ENCODE data around the gene EPN2.
A peak's percentile ranks its signal among the peaks of the same experiment; 100 is the strongest.

EPN2 gene

DNA sequence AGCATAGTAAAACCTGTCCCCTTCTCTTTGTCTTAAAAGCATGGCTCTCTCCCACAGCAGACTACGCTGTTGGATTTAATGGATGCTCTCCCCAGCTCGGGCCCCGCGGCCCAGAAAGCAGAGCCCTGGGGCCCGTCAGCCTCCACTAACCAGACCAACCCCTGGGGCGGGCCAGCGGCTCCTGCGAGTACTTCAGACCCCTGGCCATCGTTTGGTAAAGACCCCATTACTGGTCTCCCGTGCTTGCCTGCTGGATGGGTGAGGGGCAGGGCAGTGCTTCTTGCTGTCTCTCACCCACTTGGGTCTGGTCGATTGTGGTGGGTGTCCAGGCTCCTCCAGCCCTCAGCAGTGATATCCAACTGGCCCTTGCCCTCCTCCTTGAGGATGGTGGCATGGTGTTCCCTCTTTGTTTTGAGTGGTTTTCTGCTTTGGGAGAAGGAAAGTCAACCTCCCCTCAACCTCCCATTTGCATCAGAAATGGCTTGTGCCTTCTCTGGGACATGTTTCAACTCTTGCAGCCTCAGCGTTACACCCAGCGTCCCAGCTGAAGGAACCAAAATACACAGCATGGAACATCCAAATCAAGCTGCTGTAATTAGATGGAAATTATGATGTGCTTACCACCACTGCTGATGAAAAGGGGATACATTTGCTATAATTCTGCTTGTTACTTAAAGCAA lies 76.0 kb downstream of the EPN2 start:
- ChIA-PET POLR2A (ENCODE audit: low non-redundant PET) (no interaction called here), CTCF (no interaction called here)

DNA sequence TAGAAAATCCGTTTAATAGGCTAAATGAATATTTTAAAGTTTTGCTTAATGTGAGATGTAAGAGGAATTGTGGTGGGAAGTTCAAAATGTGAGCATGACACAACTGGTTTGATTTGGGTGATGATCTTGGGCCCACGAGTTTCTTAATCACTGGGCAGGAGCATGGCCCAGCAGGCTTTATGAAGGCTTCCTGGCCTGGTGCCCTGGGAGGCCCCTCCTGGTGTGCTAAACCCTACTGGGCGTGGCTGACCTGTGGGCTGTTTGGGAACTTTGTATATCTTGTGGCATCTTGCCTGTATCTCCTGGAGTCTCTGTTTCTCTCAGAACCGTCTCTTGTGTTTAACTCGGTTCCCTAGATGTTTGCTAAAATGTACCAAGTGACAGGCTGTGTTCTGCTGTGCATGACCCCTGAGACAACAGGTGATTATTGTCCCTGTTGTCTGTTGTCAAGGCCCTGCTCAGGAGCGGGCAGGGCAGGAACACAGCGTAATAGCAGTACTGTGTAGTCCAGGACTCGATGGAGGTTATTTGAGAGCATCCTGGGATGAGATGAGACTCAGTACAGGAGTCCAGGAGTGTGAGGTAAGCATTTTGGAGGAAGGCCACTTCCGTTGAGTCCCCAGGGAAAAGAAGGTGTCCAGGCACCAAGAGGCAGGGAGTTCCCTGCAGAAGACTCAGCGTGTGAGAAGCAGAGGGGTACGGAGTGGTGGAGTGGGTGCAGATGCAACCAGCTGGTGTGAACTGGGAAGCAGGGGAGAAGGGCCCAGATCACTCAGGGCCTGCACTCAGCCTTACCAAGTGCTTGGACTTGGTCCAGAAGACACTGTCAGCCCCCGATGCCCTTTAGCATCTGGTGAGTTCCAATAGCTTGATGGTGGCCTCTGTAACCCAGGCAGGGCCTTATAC lies 76.8 kb downstream of the EPN2 start:
- peak; percentile 43 for DNase-seq (ENCODE audit: low spot score)
- peak overlapping the region; percentile 89 for H3K27ac ChIP-seq
- TF ChIP-seq, protein P1, sequence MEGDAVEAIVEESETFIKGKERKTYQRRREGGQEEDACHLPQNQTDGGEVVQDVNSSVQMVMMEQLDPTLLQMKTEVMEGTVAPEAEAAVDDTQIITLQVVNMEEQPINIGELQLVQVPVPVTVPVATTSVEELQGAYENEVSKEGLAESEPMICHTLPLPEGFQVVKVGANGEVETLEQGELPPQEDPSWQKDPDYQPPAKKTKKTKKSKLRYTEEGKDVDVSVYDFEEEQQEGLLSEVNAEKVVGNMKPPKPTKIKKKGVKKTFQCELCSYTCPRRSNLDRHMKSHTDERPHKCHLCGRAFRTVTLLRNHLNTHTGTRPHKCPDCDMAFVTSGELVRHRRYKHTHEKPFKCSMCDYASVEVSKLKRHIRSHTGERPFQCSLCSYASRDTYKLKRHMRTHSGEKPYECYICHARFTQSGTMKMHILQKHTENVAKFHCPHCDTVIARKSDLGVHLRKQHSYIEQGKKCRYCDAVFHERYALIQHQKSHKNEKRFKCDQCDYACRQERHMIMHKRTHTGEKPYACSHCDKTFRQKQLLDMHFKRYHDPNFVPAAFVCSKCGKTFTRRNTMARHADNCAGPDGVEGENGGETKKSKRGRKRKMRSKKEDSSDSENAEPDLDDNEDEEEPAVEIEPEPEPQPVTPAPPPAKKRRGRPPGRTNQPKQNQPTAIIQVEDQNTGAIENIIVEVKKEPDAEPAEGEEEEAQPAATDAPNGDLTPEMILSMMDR (conservative IDR thresholded peaks at IDR 0.05; ENCODE audit: low read depth), result no peak
- CTCF ChIA-PET, result no interaction called here
- POLR2A ChIA-PET (ENCODE audit: low non-redundant PET), result no interaction called here

More for the DNA sequence above, 76.0 kb downstream of the EPN2 start:
- DNase-seq (ENCODE audit: low spot score), result no peak
- TF ChIP-seq, protein P1 (conservative IDR thresholded peaks at IDR 0.05; ENCODE audit: low read depth), result no peak
- peak overlapping the region; percentile 89 for H3K27ac ChIP-seq

DNA sequence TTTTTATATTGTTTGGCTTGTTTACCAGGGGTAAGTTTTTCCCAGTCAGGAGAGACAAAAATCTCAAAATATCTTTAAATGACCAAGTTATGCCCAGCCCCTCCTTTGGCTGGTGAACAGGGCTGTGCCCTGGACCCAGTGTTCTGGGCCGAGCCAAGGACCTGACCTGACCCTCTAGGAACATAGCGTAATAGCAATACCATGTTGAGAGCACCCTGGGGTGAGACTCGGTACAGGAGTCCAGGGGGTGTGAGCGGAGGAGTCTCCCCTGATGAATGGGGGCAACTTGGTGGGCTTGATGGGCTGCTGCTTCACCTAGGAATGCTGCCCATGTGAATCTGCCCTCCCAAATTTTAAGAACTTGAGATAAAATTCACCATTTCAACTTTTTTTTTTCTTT lies 77.9 kb downstream of the EPN2 start:
- no peak for DNase-seq (ENCODE audit: low spot score)
- ChIA-PET POLR2A (ENCODE audit: low non-redundant PET) (no interaction called here), CTCF (no interaction called here)
- TF ChIP-seq, protein P1 (conservative IDR thresholded peaks at IDR 0.05; ENCODE audit: low read depth), result no peak
- no peak overlapping the region for H3K27ac ChIP-seq

DNA sequence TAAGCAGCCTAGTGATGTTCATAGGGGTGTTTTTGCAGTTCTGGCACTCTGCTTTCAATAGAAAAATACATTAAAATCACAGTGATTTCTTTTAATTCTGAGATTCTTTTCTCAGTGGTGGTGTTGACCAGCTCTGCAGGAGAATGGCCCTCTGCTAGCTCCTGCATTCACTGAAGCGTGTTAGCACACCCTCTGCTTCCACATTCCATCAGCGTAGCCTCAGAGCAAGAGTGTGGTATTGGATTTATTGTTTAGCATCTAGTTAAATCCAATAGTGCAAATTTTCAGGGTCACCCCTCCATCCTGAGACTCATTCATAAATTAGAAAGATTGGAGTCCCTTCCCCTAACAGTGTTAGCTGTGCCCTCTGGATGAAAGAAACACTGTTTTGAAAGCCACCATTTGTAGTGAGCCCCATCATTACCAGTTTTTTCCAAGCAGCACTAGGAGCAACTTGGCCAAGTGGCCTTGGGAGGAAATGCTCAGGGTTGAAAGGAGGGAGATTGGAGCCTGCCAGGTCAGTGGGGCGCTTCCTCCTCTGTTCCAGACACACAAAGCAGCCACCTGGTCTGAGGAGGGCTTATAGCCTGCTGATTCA lies 79.7 kb downstream of the EPN2 start:
- no peak for DNase-seq (ENCODE audit: low spot score)
- TF ChIP-seq, protein P1 (conservative IDR thresholded peaks at IDR 0.05; ENCODE audit: low read depth), result no peak
- ChIA-PET POLR2A (ENCODE audit: low non-redundant PET) (no interaction called here), CTCF (no interaction called here)
- peak overlapping the region; percentile 16; the same call in 1 of the 2 replicates for H3K27ac ChIP-seq

DNA sequence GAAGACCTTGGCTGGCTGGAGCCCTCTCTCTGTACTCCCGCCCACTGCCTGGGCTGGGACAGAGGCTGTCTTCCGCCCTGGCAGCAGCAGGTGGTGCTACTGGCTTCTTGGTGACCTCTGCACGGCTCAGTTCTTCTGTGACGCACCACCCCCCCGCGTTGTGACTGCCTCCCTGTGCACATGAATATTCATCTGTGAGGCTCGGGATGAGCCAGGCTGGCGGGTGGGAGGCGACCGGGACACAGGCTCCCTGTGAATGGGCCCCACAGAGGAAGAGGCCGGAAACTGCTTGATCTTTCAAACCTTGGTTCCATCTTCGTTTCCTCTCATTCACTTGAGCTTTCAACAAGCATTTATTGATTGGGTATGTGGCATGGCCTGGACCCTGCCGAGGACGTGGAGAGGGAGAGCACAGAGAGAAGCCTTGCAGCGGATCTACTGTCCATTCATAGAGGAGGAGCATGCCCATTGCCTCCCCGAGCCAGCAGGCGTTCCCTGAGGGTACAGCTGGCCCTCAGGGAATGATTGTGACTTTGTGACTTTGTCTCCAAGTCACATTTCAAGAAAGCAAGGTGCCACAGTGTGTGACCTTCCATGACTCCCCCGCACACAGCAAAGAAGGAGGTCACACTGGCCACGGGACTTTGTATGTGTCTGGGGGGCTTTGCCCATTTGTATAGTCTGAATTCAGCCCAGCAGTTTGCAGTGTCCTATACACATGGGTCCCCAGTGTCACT lies 80.4 kb downstream of the EPN2 start:
- TF ChIP-seq, protein P1 (conservative IDR thresholded peaks at IDR 0.05; ENCODE audit: low read depth), result no peak
- peak overlapping the region; percentile 16; the same call in 1 of the 2 replicates for H3K27ac ChIP-seq
- ChIA-PET POLR2A (ENCODE audit: low non-redundant PET) (no interaction called here), CTCF (no interaction called here)
- DNase-seq (ENCODE audit: low spot score), result no peak

DNA sequence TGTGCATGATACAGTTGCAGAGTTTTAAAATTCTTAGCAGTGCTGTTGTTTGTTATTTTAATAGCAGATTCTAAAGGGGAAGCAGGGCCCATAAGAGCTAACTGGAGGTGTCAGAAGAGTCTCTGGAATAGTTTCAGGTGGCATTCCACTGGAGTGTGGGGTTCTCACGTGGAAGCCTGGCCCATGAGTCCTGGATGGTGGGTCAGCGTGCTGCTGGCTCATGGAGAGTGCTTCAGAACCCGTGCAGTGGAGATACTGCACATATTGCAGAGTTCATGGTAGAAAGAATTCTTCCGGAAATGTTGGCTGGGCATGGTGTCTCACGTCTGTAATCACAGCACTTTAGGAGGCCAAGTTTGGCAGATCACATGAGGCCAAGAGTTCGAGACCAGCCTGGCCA lies 81.4 kb downstream of the EPN2 start:
- CTCF ChIA-PET, result interaction anchor here (1.0 kb wide), 1 partner anchor 9 kb away, joined by 3 read pairs; no protein-coding TSS in a partner anchor
- no peak for DNase-seq (ENCODE audit: low spot score)
- TF ChIP-seq, protein P1 (conservative IDR thresholded peaks at IDR 0.05; ENCODE audit: low read depth), result no peak
- POLR2A ChIA-PET (ENCODE audit: low non-redundant PET), result no interaction called here
- peak overlapping the region; percentile 19; the same call in 1 of the 2 replicates for H3K27ac ChIP-seq

Measured in RWPE1 (cell line).